HepG2 (cell line): ENCODE results near the gene SCARF1. TPM values are rescaled to one million over a fixed set of nuclear protein-coding genes. Genes with fewer than 3 reads are reported as not detected.

ENCODE experiments used
- ARHGAP35 ChIP-seq: sonication (generic); formaldehyde crosslinking; IDR thresholded peaks from 2 replicates; pipeline ENCODE4 v1.9.0; 2022; ENCODE audit warnings: mild to moderate bottlenecking, inconsistent platforms, moderate library complexity, missing genetic modification reagents, borderline replicate concordance
- HNRNPLL ChIP-seq: fragments of 200-400 bp; formaldehyde crosslinking; IDR thresholded peaks from 2 replicates; pipeline ENCODE4 v1.6.1; 2017; ENCODE audit warnings: mild to moderate bottlenecking, low read depth, low read length; ENCODE audit not compliant: poor library complexity, severe bottlenecking
- HOXA9 ChIP-seq: sonication (generic); formaldehyde crosslinking; IDR thresholded peaks from 2 replicates; pipeline ENCODE4 v1.8.1; 2022; ENCODE audit warnings: missing genetic modification reagents, mild to moderate bottlenecking, moderate library complexity, borderline replicate concordance
- KDM1A ChIP-seq: IDR thresholded peaks from 2 replicates; pipeline ENCODE4 v1.6.1; 2016; ENCODE audit warnings: missing compliant biosample characterization
- MED1 ChIP-seq: sonication (generic); formaldehyde crosslinking; IDR thresholded peaks from 2 replicates; pipeline ENCODE4 v1.4.0; 2020; ENCODE audit warnings: missing genetic modification reagents
- MLX ChIP-seq: IDR thresholded peaks from 2 replicates; pipeline ENCODE4 v1.6.1; 2016
- NFKBIZ ChIP-seq: IDR thresholded peaks from 2 replicates; pipeline ENCODE4 v1.6.1; 2018; ENCODE audit warnings: missing genetic modification reagents, missing compliant biosample characterization
- POLR2AphosphoS2 ChIP-seq: IDR thresholded peaks from 2 replicates; pipeline ENCODE4 v1.6.1; 2011; ENCODE audit warnings: low read depth, low read length, improper control_type of control experiment
- RORA ChIP-seq: sonication (generic); formaldehyde crosslinking; IDR thresholded peaks from 2 replicates; pipeline ENCODE4 v1.5.0; 2020; ENCODE audit warnings: mild to moderate bottlenecking, missing genetic modification reagents, moderate library complexity
- ZNF160 ChIP-seq: sonication (generic); formaldehyde crosslinking; IDR thresholded peaks from 2 replicates; pipeline ENCODE4 v1.8.0; 2022; ENCODE audit warnings: mild to moderate bottlenecking, inconsistent platforms, missing genetic modification reagents
- ZNF331 ChIP-seq: sonication (generic); formaldehyde crosslinking; IDR thresholded peaks from 2 replicates; pipeline ENCODE4 v1.4.0; 2020; ENCODE audit warnings: missing genetic modification reagents
- ZNF609 ChIP-seq: sonication (generic); formaldehyde crosslinking; IDR thresholded peaks from 2 replicates; pipeline ENCODE4 v1.4.0; 2020; ENCODE audit warnings: mild to moderate bottlenecking, missing genetic modification reagents, borderline replicate concordance
- ZNF687 ChIP-seq: sonication (generic); formaldehyde crosslinking; IDR thresholded peaks from 2 replicates; pipeline ENCODE4 v1.5.1; 2020; ENCODE audit warnings: mild to moderate bottlenecking, missing genetic modification reagents, moderate library complexity
- ZNF703 ChIP-seq: sonication (generic); formaldehyde crosslinking; IDR thresholded peaks from 2 replicates; pipeline ENCODE4 v1.5.1; 2020; ENCODE audit warnings: missing genetic modification reagents, mild to moderate bottlenecking, moderate library complexity, borderline replicate concordance
- ZNF704 ChIP-seq: sonication (generic); formaldehyde crosslinking; IDR thresholded peaks from 2 replicates; pipeline ENCODE4 v1.8.1; 2023; ENCODE audit warnings: mild to moderate bottlenecking, inconsistent platforms, moderate library complexity, missing genetic modification reagents, borderline replicate concordance
- ZNF740 ChIP-seq: sonication (generic); formaldehyde crosslinking; IDR thresholded peaks from 2 replicates; pipeline ENCODE4 v1.4.0; 2020; ENCODE audit warnings: missing genetic modification reagents
- polyA plus RNA-seq, 8 experiments: library from polyadenylated mRNA; depleted of rRNA in 3 of 8; stranded (reverse) in 7 of 8; unstranded in 1 of 8; fragments of >200 nt; fragmentation: Illumina TruSeq in 4 of 8; extraction: Trizol in 4 of 8; gene quantifications; 2 replicates each; pipeline versions ENCODE4 v1.2.1 to v1.2.3, GENCODE V29; 2011 to 2016; ENCODE audit warnings: low read depth in 4 of 8, missing spikeins in 1 of 8, mixed read lengths in 1 of 8; ENCODE audit not compliant: insufficient read depth in 1 of 8
- total RNA-seq, 5 experiments: library from RNA; depleted of rRNA; stranded (reverse); fragments of >200 nt; fragmentation: Illumina TruSeq; extraction: Trizol; gene quantifications; 2 replicates each; pipeline ENCODE4 v1.2.3, GENCODE V29; 2016; ENCODE audit warnings: low read depth in 1 of 5

SCARF1 gene
- total and polyA plus RNA-seq, 2 of the 13 experiments (the other 11 are each of a cell fraction or from before 2014, with no cell fraction given): 0.24 to 0.71 TPM

GRCh38 chr17:1590029-1590746, 55.3 kb downstream of the SCARF1 start (continued):
- TF ChIP-seq ZNF609 (CRISPR knock-in tag) (no peak), ARHGAP35 (CRISPR knock-in tag) (no peak), HOXA9 (no peak), NFKBIZ (CRISPR knock-in tag) (no peak), KDM1A (CRISPR knock-in tag) (no peak), ZNF331 (peak; percentile 39; the same call in 1 of the 2 replicates), RORA (CRISPR knock-in tag) (no peak), ZNF704 (CRISPR knock-in tag) (no peak), ZNF160 (CRISPR knock-in tag) (no peak), ZNF740 (CRISPR knock-in tag) (no peak), POLR2AphosphoS2 (no peak), ZNF687 (CRISPR knock-in tag) (peak; percentile 92), HNRNPLL (no peak), MLX (CRISPR knock-in tag) (no peak), MED1 (peak; percentile 63), ZNF703 (CRISPR knock-in tag) (no peak)
